Activated CD4-positive, alpha-beta T cell treated with anti-CD3 and anti-CD28 coated beads, Interleukin-2, amount 50 U/mL, for 24 hours (primary cell): ENCODE results near the gene ENPP1.
A peak's percentile ranks its signal among the peaks of the same experiment; 100 is the strongest.
"Not testable (repeated sequence)": the region's sequence is repeated elsewhere in the genome, so short reads cannot be mapped to it uniquely, and the experiment has no call there.

Experiments
- DNase-seq, 2 donors: peaks; one replicate each; pipeline ENCODE4 v3.0.0-alpha.2; 2020; ENCODE audit warnings: low read depth in 1 of 2, low spot score in 1 of 2

ENPP1 gene

DNA sequence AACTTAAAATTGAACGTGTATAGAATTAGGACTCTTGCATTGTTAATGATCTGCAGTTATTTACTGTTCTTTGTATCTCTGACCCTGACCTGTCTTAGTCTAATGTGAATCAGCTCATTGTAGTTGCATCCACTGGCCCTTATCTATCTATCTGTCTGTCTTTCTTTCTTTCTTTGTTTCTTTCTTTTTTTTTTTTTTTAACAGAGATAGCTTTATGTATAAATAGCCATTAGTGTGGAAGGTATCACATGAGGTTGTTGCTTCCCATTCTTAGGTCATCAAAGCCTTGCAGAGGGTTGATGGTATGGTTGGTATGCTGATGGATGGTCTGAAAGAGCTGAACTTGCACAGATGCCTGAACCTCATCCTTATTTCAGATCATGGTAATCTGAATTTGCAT is 59.9 kb downstream of the ENPP1 start:
- DNase-seq: no peak

- no peak for DNase-seq
Observed at GRCh38 chr6:131868836-131869235, 61.0 kb downstream of the ENPP1 start.

GRCh38 chr6:131875647-131876046 is 67.8 kb downstream of the ENPP1 start:
- DNase-seq: no peak

- no peak for DNase-seq
Observed at GRCh38 chr6:131876545-131876944, 68.7 kb downstream of the ENPP1 start.

DNA sequence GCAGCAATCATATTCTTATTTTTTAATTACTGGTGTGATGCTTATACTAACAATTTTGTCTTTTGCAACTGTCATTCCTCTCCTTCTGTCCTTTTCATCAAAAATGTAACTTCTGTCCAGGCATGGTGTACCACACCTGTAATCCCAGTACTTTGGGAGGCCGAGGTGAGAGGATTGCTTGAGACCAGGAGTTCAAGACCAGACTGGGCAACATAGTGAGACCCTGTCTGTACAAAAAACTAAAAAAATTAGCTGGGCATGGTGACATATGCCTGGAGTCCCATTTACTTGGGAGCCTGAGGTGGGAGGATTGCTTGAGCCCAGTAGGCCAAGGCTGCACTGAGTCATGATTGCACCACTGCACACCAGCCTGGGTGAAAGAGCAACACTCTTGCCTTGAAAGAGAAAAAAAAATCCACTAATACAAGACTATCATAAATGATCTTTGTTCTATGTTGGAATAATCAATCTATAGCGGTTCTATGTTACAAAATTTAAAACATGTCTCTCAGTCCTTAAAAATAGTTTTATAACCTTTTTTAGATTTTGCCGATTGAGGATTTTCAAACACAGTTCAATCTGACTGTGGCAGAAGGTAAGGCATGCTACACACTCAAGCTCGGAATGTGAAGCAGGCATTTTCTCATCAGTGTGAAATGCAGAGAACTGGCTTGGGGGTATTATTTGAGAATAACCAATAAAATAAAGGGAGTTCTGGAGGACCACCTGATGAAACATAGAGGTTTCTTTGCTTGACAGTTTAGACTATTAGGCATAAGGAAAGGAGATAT is 70.4 kb downstream of the ENPP1 start:
- no peak for DNase-seq

DNA sequence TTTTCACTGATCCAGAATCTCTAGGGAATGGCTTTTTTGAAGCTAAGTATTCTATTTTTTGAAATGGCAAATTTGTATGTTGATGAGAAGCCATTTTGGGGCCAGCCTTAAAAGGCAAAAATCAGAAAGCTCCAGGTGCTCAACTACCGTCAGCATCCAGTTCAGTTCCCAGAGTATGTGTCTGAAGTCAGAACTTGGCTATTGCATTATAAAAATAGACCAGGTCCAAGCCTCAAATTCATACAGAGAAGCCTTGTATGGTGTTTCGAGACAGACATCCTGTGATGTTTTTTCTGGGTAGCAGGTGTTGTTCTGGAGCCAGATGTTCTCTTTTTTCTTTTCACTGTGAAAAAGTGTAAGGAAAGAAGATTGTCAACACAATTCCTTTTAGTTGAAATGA is 75.2 kb downstream of the ENPP1 start:
- no peak for DNase-seq

DNA sequence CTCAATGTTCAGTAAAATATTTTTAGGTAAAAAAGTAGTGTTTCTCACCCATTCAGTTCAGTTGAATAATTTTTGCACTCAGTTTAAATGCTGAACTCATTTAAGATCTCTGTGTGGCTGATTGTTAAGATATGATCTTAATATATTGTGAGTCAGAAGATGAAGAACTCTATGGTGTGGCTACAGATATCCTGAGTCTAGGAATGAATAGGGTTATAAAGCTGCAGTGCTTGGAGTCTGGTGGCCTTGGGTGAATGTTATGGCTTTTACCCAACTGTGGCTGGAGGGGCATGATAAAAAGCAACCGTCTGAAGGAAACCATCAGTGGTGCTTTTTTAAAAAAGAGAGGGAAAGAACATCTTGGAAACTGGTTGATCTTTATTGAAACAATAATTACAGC is 77.4 kb downstream of the ENPP1 start:
- no peak for DNase-seq

DNA sequence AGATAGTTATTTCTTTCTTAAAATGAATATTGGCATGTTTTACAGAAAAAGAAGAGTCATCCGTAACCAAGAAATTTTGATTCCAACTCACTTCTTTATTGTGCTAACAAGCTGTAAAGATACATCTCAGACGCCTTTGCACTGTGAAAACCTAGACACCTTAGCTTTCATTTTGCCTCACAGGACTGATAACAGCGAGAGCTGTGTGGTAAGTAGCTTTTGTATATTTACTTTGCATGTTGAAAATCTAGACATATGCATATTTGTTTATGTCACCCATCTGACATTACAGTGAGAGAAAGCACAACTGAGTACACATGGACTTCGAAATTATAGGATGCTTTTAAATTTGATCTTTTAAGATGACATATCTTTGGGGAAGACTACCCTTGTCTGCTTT is 78.7 kb downstream of the ENPP1 start:
- no peak for DNase-seq

GRCh38 chr6:131890091-131890490 is 82.3 kb downstream of the ENPP1 start:
- DNase-seq: no peak

GRCh38 chr6:131893198-131893597 is 85.4 kb downstream of the ENPP1 start:
- no peak for DNase-seq

DNA sequence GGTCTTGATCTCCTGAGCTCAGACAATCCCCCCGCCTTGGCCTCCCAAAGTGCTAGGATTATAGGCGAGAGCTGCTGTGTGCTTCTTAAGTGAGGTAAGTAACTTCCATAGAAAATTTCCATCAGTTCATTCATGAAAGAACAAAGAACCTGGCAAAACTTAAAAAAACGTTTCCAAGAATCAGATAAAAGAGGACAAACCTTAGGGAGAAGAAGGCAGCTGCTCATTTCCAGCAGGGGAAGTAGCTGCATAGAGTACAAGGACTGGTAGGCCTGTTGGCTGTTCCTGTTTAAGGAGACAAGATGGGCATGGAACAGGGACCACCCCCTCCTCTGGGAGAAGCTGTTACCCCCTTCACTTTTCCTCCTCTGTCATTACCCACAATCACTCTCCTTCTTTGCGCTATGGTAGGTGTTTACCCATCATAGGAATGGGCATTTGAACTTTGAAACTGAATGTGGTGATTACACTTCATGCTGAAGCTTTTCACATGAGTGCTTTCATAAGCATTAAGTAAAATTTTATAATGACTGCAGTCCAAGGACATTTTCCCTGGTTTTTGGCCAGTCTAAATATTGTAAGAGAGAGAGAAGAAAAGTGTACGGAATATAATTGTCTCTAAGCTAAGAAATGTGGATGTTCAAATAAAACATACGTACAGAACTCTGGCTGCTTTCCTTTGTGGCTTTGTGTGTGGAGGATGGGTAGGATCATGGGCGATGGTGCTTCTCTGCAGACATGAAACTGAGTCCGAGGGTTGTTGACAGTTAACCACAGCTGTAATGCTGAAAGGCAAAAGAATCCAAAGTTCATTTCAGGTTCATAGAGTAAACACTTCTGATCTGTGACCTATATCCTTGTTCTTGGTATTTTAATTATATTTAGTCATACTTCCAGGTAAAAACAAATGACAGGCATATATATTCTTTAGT is 86.9 kb downstream of the ENPP1 start:
- no peak for DNase-seq

GRCh38 chr6:131897050-131897435 is 89.2 kb downstream of the ENPP1 start:
- DNase-seq: no peak

DNA sequence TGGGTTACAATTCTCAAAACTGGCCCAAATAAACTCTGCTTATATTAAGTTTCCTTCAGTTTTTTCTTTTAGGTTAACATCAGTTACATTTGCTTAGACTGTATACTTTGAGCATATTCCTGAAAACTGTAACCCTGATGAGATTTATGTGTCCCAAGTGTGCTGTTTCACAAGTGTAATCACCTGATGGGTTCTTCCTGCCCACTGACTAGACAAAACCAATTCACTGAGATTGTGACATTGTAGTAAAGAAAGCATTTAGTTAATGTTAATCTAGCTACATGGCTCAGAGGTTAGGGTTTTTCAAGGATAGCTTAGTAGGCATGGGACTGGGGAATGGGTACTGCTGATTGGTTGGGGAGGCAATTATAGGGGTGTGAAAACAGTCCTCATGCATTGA is 89.8 kb downstream of the ENPP1 start:
- DNase-seq: no peak

- DNase-seq: no peak
Observed at GRCh38 chr6:131898718-131899117, 90.9 kb downstream of the ENPP1 start.

DNA sequence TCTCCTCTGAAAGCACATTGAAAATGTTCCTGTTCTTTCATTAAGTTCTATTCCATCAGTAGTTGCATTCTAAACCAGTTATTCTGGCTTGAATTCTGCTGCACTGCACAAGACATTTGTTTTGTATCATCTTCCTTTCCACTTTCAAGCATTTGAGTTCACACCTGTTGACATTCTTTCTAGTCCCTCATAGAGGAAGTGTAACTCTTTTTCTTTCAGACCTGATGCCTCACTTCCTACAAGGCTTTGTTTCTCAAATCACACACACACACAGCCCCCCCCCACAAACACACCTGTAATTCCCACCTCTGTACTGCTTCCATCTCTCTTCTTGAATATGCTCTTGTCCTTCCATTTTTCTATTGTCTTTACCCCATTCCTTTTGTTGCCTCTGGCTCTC is 92.4 kb downstream of the ENPP1 start:
- no peak for DNase-seq

DNA sequence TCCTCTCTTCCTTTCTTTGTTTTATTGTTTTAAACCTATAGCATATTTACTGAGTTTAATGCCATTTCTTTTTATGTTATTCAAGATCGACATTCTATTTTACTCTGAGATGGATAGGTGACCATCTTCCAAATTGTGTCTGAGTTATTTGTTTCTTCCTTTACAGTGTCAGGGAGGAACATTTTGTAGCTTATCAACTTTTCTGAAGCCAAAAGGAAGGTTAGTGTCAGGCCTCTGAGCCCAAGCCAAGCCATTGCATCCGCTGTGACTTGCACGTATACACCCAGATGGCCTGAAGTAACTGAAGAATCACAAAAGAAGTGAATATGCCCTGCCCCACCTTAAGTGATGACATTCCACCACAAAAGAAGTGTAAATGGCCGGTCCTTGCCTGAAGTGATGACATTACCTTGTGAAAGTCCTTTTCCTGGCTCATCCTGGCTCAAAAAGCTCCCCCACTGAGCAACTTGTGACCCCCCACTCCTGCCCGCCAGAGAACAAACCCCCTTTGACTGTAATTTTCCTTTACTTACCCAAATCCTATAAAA is 93.6 kb downstream of the ENPP1 start:
- not testable (repeated sequence) for DNase-seq

GRCh38 chr6:131903734-131904133 is 95.9 kb downstream of the ENPP1 start:
- DNase-seq: not testable (repeated sequence)

- DNase-seq: not testable (repeated sequence)
Observed at GRCh38 chr6:131908787-131909186, 101.0 kb downstream of the ENPP1 start.

DNA sequence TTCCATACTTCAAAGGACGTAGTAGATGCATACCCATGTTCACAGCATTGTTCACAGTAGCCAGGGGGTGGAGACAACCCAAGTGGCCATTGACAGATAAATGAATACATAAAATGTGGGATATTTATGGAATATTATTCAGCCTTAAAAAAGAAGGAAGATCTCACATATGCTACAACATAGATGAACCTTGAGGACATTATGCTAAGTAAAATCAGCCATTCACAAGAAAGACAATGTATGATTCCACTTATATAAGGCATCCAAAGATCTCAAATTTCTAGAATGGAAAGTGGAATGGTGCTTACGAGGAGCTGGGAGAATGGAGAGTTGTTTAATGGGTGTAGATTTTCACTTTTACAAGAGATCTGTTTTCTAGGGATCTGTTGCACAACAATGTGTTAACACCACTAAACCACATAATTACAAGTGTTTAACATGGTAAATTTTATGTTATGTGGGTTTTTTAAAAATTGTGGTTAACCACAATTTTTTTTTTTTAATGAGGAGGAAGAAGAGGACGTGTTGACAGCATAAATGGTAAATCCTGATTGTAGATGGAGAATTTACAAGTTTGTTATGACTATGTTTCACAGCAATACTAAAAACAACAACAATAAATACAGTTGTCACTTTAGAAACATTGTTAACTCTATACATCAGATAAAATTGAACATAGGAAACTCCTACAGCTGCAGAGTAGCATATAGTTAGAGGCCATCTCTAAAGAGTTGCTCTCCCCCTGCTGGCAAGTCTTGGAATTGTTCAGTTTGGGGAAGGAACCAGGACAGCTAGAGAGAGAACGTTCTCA is 101.8 kb downstream of the ENPP1 start:
- DNase-seq: peak; percentile 44 to 67

DNA sequence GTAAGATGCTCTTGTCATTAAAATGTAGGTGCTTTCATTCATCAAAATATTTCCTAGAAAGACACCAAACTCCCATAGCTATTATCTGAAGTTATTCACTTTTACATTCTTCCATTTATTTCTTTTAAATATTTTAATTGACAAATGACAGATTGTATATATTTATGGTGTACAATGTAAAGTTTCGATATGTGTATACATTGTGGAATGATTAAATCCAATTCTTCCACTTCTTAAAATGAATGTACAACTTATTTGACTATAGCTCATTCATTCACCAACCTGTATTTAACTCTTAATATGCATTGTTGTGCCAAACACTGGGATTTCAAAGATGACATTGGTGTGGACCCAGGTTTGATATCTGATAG is 102.4 kb downstream of the ENPP1 start:
- DNase-seq: no peak

DNA sequence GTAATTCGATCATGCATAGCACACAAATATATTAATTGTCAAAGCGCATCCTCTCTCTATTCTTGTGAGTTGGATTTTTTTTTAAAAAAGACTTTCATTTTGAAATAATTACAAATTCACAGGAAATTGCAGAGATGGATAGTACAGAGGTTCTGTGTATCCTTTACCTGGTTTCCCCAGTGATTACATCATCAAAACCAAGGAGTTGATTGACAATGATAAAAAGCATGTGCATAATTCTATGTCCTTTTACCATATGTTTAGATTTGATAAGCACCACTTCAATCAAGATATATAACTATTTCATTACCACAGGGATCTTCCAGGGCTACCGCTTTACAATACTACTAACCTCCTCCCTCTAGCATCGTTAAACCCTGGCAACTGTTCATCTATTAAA is 103.1 kb downstream of the ENPP1 start:
- DNase-seq: no peak
